K562 (cell line): ENCODE data around the gene CSNK1G2. TPM values are rescaled to one million over a fixed set of nuclear protein-coding genes. Genes with fewer than 3 reads are reported as not detected.
"Not testable (repeated sequence)": the region's sequence is repeated elsewhere in the genome, so short reads cannot be mapped to it uniquely, and the experiment has no call there.

Experiments used
- ATAC-seq: fragments of 200-7000 bp; cut with Tn5 transposase; 3 replicates; pipeline ENCODE4 v1.9.1; 2020; ENCODE audit warnings: moderate library complexity
- BruUV-seq: library from RNA; stranded (reverse); fragments of 400-500 nt; replicated peaks from 2 replicates; lab custom pipeline; 2021; lab: Mats Ljungman, UMichigan
- CTCF ChIA-PET: fragments of 300-600 bp; formaldehyde crosslinking; extraction: SDS; loops from one replicate; lab custom pipeline; 2021; ENCODE audit warnings: low intra/inter-chr PET ratio; lab: Yijun Ruan, JAX
- POLR2A ChIA-PET: fragments of 300-600, 350-650 bp; sonication (Branson Sonifier 250); formaldehyde crosslinking; extraction: SDS; loops from one replicate; lab custom pipeline; 2021; ENCODE audit warnings: antibody characterized with exemption, inconsistent platforms; lab: Yijun Ruan, JAX
- DNase-seq, 4 experiments: peaks; one replicate each; pipeline versions ENCODE4 v3.0.0 to v3.0.0-alpha.2; 2011 to 2018; ENCODE audit warnings: low spot score in 3 of 4, mixed read lengths in 3 of 4; ENCODE audit errors: extremely low read depth in 1 of 4
- FAIRE-seq: peaks from 2 replicates; lab custom pipeline; 2011; peaks lifted over from hg19 to GRCh38; lab: Jason Lieb, UNC
- H2AFZ ChIP-seq: 2 replicates; pipeline ENCODE4 v1.6.0; 2011; ENCODE audit warnings: low read depth, low read length, control low read depth, inconsistent platforms
- H3K27ac ChIP-seq: fragments of 200-600 bp; 3 replicates; pipeline ENCODE4 v1.8.0; 2011; ENCODE audit warnings: low read depth, mild to moderate bottlenecking, control low read depth, inconsistent platforms, low read length, moderate library complexity, mixed read lengths; ENCODE audit errors: extremely low read depth
- H3K27me3 ChIP-seq, 2 experiments: fragments of 300-600 bp in 1 of 2; 2 replicates in 1 of 2; 3 replicates in 1 of 2; pipeline versions ENCODE4 v1.6.0 to v1.8.0; 2011; ENCODE audit warnings: inconsistent platforms in 2 of 2, low read length in 2 of 2, mild to moderate bottlenecking in 1 of 2, mixed read lengths in 1 of 2, moderate library complexity in 1 of 2; ENCODE audit not compliant: control insufficient read depth in 2 of 2, insufficient read depth in 2 of 2
- H3K36me3 ChIP-seq: fragments of 300-600 bp; 3 replicates; pipeline ENCODE4 v1.8.0; 2011; ENCODE audit warnings: mild to moderate bottlenecking, low read length, inconsistent platforms; ENCODE audit not compliant: control insufficient read depth, insufficient read depth
- H3K4me1 ChIP-seq, 2 experiments: fragments of 200-600 bp in 1 of 2; replicated peaks in 1 of 2; 2 replicates in 1 of 2; 3 replicates in 1 of 2; pipeline versions ENCODE4 v1.5.1 to v1.8.0; 2011; ENCODE audit warnings: inconsistent platforms in 2 of 2, low read length in 2 of 2, mild to moderate bottlenecking in 1 of 2, mixed read lengths in 1 of 2, moderate library complexity in 1 of 2; ENCODE audit not compliant: control insufficient read depth in 2 of 2, insufficient read depth in 2 of 2
- H3K4me2 ChIP-seq: 2 replicates; pipeline ENCODE4 v1.6.1; 2011; ENCODE audit warnings: low read length, control low read depth, inconsistent platforms, mixed read lengths; ENCODE audit not compliant: insufficient read depth
- H3K4me3 ChIP-seq: fragments of 200-600 bp; sonication (generic), shearing (Covaris generic); 2 replicates; pipeline ENCODE4 v1.5.1; 2016; ENCODE audit warnings: control low read depth, inconsistent platforms
- H3K79me2 ChIP-seq: fragments of 200-600 bp; 3 replicates; pipeline ENCODE4 v1.8.0; 2011; ENCODE audit warnings: low read length, inconsistent platforms; ENCODE audit not compliant: control insufficient read depth, insufficient read depth
- H3K9ac ChIP-seq, 2 experiments: 2 replicates each; pipeline versions ENCODE4 v1.6.0 to v1.6.1; 2011; ENCODE audit warnings: low read depth in 2 of 2, low read length in 2 of 2, control low read depth in 1 of 2, inconsistent platforms in 1 of 2, mild to moderate bottlenecking in 1 of 2, mixed read lengths in 1 of 2; ENCODE audit not compliant: insufficient read depth in 1 of 2
- H3K9me1 ChIP-seq: one replicate; pipeline ENCODE4 v1.6.0; 2011; ENCODE audit warnings: inconsistent platforms, mild to moderate bottlenecking, low read length, moderate library complexity; ENCODE audit not compliant: control insufficient read depth, insufficient read depth
- H3K9me3 ChIP-seq: replicated peaks from 2 replicates; pipeline ENCODE4 v1.5.1; 2011; ENCODE audit warnings: low read depth, low read length, inconsistent platforms; ENCODE audit not compliant: control insufficient read depth, insufficient read depth
- H4K20me1 ChIP-seq: replicated peaks from 2 replicates; pipeline ENCODE4 v1.6.1; 2011; ENCODE audit warnings: low read length, inconsistent platforms, mixed read lengths; ENCODE audit not compliant: control insufficient read depth, insufficient read depth
- CSDE1 ChIP-seq, 2 experiments: fragments of 450-650 bp; IDR thresholded peaks; 2 replicates each; pipeline ENCODE4 v1.6.1; 2016; ENCODE audit warnings: mild to moderate bottlenecking in 1 of 2
- MTA3 ChIP-seq: fragments of 450-650 bp; formaldehyde crosslinking; IDR thresholded peaks from 2 replicates; pipeline ENCODE4 v1.6.1; 2017; ENCODE audit warnings: mild to moderate bottlenecking, borderline replicate concordance
- MYNN ChIP-seq, 2 experiments: sonication (generic); formaldehyde crosslinking in 1 of 2; IDR thresholded peaks; 2 replicates each; pipeline versions ENCODE4 v1.5.0 to v1.6.1; 2016 to 2020; ENCODE audit warnings: antibody characterized with exemption in 1 of 2, missing genetic modification reagents in 1 of 2
- RBM22 ChIP-seq: fragments of 200-400 bp; formaldehyde crosslinking; IDR thresholded peaks from 2 replicates; pipeline ENCODE4 v1.6.1; 2018; ENCODE audit warnings: low read length, low read depth; ENCODE audit not compliant: poor library complexity, severe bottlenecking
- WGBS: fragments of 100-300 bp; shearing (Covaris generic); methylation state at CpG from one replicate; pipeline ENCODE4 v1.1.6; 2016; ENCODE audit warnings: low coverage, mixed read lengths; ENCODE audit not compliant: insufficient coverage; ENCODE audit errors: missing lambda C conversion rate; 5-methylcytosine and 5-hydroxymethylcytosine counted together
- in situ Hi-C: fragments of 300-500 bp; cut with MboI; formaldehyde crosslinking; loops from 4 replicates; pipeline ENCODE4 v1.15.0; 2018; ENCODE audit warnings: inconsistent platforms, mixed read lengths
- intact Hi-C: fragments of 100-400 bp; cut with micrococcal nuclease; formaldehyde crosslinking; loops from 2 replicates; pipeline ENCODE4 v1.14.2; 2022
- polyA plus RNA-seq, 8 experiments: library from polyadenylated mRNA; depleted of rRNA in 4 of 8; stranded (reverse) in 5 of 8; unstranded in 3 of 8; fragments of >200 nt; fragmentation: Nextera tagmentation in 2 of 8; fragmentation: Illumina TruSeq in 1 of 8; extraction: Ambion mirVana in 2 of 8; extraction: Trizol in 1 of 8; gene quantifications; 2 replicates each; pipeline versions ENCODE4 v1.2.1 to v1.2.3, GENCODE V29; 2011 to 2014; ENCODE audit warnings: inconsistent platforms in 1 of 8, missing spikeins in 1 of 8
- total RNA-seq, 7 experiments: library from RNA; depleted of rRNA in 6 of 7; stranded (reverse); fragments of >200 nt in 6 of 7; fragmentation: Illumina TruSeq in 2 of 7; extraction: Trizol in 2 of 7; gene quantifications; 2 replicates each; pipeline versions ENCODE4 v1.2.1 to v1.2.3, GENCODE V29; 2011 to 2021; ENCODE audit warnings: low replicate concordance in 1 of 7
- TF ChIP-seq, protein P1 (sequence below), 3 experiments: IDR thresholded peaks in 2 of 3; conservative IDR thresholded peaks in 1 of 3; 2 replicates each; pipeline ENCODE4 v1.5.1; 2011 to 2012; ENCODE audit warnings: low read length in 3 of 3, mild to moderate bottlenecking in 3 of 3, control low read depth in 2 of 3, improper control_type of control experiment in 1 of 3, inconsistent platforms in 1 of 3, low read depth in 1 of 3, mixed read lengths in 1 of 3, moderate library complexity in 1 of 3; ENCODE audit not compliant: insufficient read depth in 2 of 3
- TF ChIP-seq, protein P2 (sequence below): sonication (generic); formaldehyde crosslinking; IDR thresholded peaks from 2 replicates; pipeline ENCODE4 v1.8.1; 2023; ENCODE audit warnings: mild to moderate bottlenecking, missing genetic modification reagents

CSNK1G2 gene
- total and polyA plus RNA-seq, 9 of the 15 experiments (the other 6 are each of a cell fraction or from before 2014, with no cell fraction given), result 0.48 to 119 (median 49.5) TPM

DNA sequence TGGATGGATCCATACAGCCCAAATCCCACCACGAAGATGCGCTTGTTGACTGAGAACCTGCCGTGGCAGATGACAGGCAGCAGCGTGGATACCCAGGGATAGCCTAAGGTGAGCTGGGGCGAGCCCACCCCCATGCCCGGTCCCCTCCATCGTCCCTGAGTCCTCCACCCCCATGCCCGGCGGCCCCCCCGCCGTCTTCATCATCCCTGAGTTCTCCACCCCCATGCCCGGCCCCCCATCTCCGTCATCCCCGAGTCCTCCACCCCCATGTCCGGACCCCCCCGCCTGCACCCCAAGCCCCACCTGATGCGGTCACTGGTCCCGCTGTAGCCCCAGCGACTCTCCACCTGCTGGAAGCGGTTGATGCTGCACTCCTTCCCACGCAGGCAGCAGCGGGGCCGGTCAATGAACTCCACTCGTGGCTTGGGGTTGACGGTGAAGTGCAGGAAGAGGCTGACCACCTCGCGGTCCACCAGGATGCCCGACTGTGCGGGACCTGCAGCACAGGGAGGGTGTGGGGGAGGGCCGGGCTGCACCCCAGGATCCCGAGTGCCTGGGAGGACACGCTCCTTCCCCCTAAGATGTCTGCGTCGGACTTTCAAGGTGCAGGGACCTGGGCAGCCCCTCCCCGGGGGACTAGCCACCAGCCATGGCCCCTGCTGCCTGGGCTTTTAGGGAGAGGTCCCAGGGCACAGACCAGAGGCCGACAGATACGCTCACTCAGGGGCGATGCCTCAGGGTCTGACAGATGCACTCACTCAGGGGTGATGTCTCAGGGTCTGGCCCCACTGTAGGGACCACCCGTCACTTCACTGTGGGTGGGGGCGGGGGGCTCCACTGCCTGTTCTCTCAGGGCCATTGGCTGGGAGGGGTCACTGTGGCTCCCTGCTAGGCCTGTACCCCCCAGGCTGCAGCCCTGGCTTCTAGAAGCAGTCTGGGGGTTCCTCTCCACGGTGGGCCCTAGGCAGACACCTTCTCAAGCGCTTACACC lies 46.5 kb downstream of the CSNK1G2 start:
- no peak for TF ChIP-seq CSDE1 (IDR thresholded peaks at IDR 0.05)
- TF ChIP-seq MTA3, result no peak
- TF ChIP-seq, protein P1, sequence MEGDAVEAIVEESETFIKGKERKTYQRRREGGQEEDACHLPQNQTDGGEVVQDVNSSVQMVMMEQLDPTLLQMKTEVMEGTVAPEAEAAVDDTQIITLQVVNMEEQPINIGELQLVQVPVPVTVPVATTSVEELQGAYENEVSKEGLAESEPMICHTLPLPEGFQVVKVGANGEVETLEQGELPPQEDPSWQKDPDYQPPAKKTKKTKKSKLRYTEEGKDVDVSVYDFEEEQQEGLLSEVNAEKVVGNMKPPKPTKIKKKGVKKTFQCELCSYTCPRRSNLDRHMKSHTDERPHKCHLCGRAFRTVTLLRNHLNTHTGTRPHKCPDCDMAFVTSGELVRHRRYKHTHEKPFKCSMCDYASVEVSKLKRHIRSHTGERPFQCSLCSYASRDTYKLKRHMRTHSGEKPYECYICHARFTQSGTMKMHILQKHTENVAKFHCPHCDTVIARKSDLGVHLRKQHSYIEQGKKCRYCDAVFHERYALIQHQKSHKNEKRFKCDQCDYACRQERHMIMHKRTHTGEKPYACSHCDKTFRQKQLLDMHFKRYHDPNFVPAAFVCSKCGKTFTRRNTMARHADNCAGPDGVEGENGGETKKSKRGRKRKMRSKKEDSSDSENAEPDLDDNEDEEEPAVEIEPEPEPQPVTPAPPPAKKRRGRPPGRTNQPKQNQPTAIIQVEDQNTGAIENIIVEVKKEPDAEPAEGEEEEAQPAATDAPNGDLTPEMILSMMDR (IDR thresholded peaks at IDR 0.05 in 2 of 3, conservative IDR thresholded peaks at IDR 0.05 in 1 of 3; ENCODE audit: insufficient read depth in 2 of 3, low read depth in 1 of 3, low read length in 3 of 3), result 0 out of 6 replicates have a peak, but pooled peaks of 1 of the 3 experiments have one; percentile 15
- 0 out of 2 replicates have a peak, but pooled peaks have one; percentile 20 for TF ChIP-seq MYNN (IDR thresholded peaks at IDR 0.05)
- TF ChIP-seq MYNN (CRISPR knock-in tag; IDR thresholded peaks at IDR 0.05), result no peak
- TF ChIP-seq, protein P2, sequence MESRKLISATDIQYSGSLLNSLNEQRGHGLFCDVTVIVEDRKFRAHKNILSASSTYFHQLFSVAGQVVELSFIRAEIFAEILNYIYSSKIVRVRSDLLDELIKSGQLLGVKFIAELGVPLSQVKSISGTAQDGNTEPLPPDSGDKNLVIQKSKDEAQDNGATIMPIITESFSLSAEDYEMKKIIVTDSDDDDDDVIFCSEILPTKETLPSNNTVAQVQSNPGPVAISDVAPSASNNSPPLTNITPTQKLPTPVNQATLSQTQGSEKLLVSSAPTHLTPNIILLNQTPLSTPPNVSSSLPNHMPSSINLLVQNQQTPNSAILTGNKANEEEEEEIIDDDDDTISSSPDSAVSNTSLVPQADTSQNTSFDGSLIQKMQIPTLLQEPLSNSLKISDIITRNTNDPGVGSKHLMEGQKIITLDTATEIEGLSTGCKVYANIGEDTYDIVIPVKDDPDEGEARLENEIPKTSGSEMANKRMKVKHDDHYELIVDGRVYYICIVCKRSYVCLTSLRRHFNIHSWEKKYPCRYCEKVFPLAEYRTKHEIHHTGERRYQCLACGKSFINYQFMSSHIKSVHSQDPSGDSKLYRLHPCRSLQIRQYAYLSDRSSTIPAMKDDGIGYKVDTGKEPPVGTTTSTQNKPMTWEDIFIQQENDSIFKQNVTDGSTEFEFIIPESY (CRISPR knock-in tag), result peak; percentile 100
- TF ChIP-seq RBM22, result peak; percentile 19
- ChIA-PET POLR2A (no interaction called here), CTCF (no interaction called here)
- DNase-seq (peak in 1 of 4 experiments; percentile 23), ATAC-seq (peak; percentile 31; the same call in 2 of the 3 replicates), FAIRE-seq (no peak)
- no peak overlapping the region for H3K9ac ChIP-seq
- intact Hi-C loops (no loop called here), in situ Hi-C loops (no loop called here)
- H3K9me1 ChIP-seq, result no peaks in the 10 kb centered on the region
- peaks cover 37% of the 10 kb centered on the region; the same call in 1 of the 3 replicates for H3K36me3 ChIP-seq
- H3K4me3 ChIP-seq, result no peak overlapping the region
- peaks cover 0 to 54% of the 10 kb centered on the region in 2 experiments; a peak in 2 of 5 replicates for H3K4me1 ChIP-seq
- no peaks in the 10 kb centered on the region for H3K27me3 ChIP-seq
- 81% methylated on average over 25 of the region's 42 CpGs for WGBS
- no peak overlapping the region for H3K27ac ChIP-seq
- H2AFZ ChIP-seq, result no peak overlapping the region
- no peaks in the 10 kb centered on the region for H3K9me3 ChIP-seq
- no TSS peak for BruUV-seq
- H4K20me1 ChIP-seq, result no peaks in the 10 kb centered on the region; the same call in 1 of the 2 replicates
- no peaks in the 10 kb centered on the region for H3K79me2 ChIP-seq
- H3K4me2 ChIP-seq, result no peak overlapping the region

DNA sequence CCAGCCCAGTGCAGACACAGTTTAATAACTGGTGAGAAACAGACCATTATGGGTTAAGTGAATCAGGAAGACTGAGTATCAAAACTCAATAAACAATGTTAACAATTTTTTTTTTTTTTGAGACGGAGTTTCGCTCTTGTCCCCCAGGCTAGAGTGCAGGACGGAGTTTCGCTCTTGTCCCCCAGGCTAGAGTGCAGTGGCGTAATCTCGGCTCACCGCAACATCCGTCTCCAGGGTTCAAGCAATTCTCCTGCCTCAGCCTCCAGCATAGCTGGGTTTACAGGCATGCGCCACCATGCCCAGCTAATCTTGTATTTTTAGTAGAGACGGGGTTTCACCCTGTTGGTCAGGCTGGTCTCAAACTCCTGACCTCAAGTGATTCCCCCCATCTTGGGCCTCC lies 47.5 kb downstream of the CSNK1G2 start:
- BruUV-seq, H3K27me3 ChIP-seq, H3K4me2 ChIP-seq, H2AFZ ChIP-seq, ATAC-seq, FAIRE-seq, CTCF ChIA-PET, H4K20me1 ChIP-seq, H3K79me2 ChIP-seq, H3K9ac ChIP-seq, in situ Hi-C loops, intact Hi-C loops, H3K27ac ChIP-seq, H3K4me3 ChIP-seq, H3K9me1 ChIP-seq, H3K9me3 ChIP-seq, DNase-seq: not testable (repeated sequence)
- Histone ChIP-seq H3K36me3 (peaks cover 32% of the 10 kb centered on the region; the same call in 1 of the 3 replicates), H3K4me1 (peaks cover 0 to 59% of the 10 kb centered on the region in 2 experiments; a peak in 3 of 5 replicates)
- POLR2A ChIA-PET, result interaction anchor here (0.6 kb wide), 2 partner anchors 8 to 21 kb away, joined by 3 read pairs; no protein-coding TSS in a partner anchor
- WGBS, result 96% methylated on average over 10 of the region's 10 CpGs
